Esophagus squamous epithelium (tissue), 5 donors: ENCODE measurements around the gene FILIP1L. TPM values are rescaled to one million over a fixed set of nuclear protein-coding genes. Genes with fewer than 3 reads are reported as not detected.
A peak's percentile ranks its signal among the peaks of the same experiment; 100 is the strongest.

ENCODE experiments used
- DNase-seq: peaks from one replicate; lab custom pipeline; 2025; lab: John Stamatoyannopoulos, UW
- H3K27ac ChIP-seq, 4 donors: fragments of 200-600 bp; sonication (generic); one replicate each; pipeline ENCODE4 v1.5.1; 2016 to 2019; ENCODE audit warnings: mild to moderate bottlenecking in 1 of 4
- H3K27me3 ChIP-seq, 4 donors: fragments of 200-600 bp; sonication (generic); 1 replicate in 3 of 4; 2 replicates in 1 of 4; pipeline versions ENCODE4 v1.5.1 to v1.6.0; 2017 to 2021; ENCODE audit warnings: antibody characterized with exemption in 1 of 4
- H3K36me3 ChIP-seq, 3 donors: fragments of 200-600 bp; sonication (generic); one replicate each; pipeline ENCODE4 v1.5.1; 2016 to 2019
- H3K4me1 ChIP-seq, 3 donors: fragments of 200-600 bp; sonication (generic); one replicate each; pipeline ENCODE4 v1.5.1; 2017 to 2019
- H3K4me3 ChIP-seq, 4 donors: fragments of 200-600 bp; sonication (generic); 1 replicate in 3 of 4; 2 replicates in 1 of 4; pipeline ENCODE4 v1.5.1; 2016 to 2019; ENCODE audit warnings: mild to moderate bottlenecking in 2 of 4, moderate library complexity in 1 of 4
- H3K9me3 ChIP-seq, 3 donors: fragments of 200-600 bp; sonication (generic); one replicate each; pipeline ENCODE4 v1.5.1; 2016 to 2019
- CTCF ChIP-seq, 6 experiments: fragments of 450-650 bp in 4 of 6; fragments of 200-600 bp in 2 of 6; sonication (generic) in 2 of 6; IDR thresholded peaks; one replicate each; pipeline ENCODE4 v1.5.1; 2016 to 2019; ENCODE audit warnings: antibody characterized with exemption in 6 of 6, mild to moderate bottlenecking in 4 of 6, moderate library complexity in 4 of 6
- POLR2A ChIP-seq, 4 donors: fragments of 450-650 bp; IDR thresholded peaks; one replicate each; pipeline ENCODE4 v1.6.1; 2017; ENCODE audit warnings: antibody characterized with exemption in 4 of 4, mild to moderate bottlenecking in 4 of 4, moderate library complexity in 3 of 4
- WGBS, 2 donors: methylation state at CpG; one replicate each; pipeline ENCODE4 v1.1.5; 2018; 5-methylcytosine and 5-hydroxymethylcytosine counted together
- intact Hi-C: fragments of 100-400 bp; cut with DNase I; formaldehyde crosslinking; loops from one replicate; pipeline ENCODE4 v1.15.0; 2022
- total RNA-seq, 4 donors: library from RNA; depleted of rRNA; stranded (reverse); fragments of >200 nt; gene quantifications; one replicate each; pipeline ENCODE4 v1.1.0, GENCODE V29; 2016
- donor health status: DM: yes; HTN: yes; CAD: no.

The FILIP1L gene
- total RNA-seq, 4 donors from 2014 or later: 2.5 to 23.5 (median 10.7) TPM

- no peaks in the 10 kb centered on the region for H3K36me3 ChIP-seq
- H3K4me1 ChIP-seq: peaks cover 7 to 33% (median 16%) of the 10 kb centered on the region in 3 donors
- TF ChIP-seq CTCF (IDR thresholded peaks at IDR 0.05): no peak
- TF ChIP-seq POLR2A (IDR thresholded peaks at IDR 0.05): no peak
- WGBS, 2 donors: 68 to 81% methylated on average over 4 of the region's 4 CpGs
- no peak overlapping the region for H3K4me3 ChIP-seq
- no peaks in the 10 kb centered on the region for H3K9me3 ChIP-seq
- H3K27me3 ChIP-seq: no peaks in the 10 kb centered on the region
- peak overlapping the region in 3 of 4 donors; percentile 4 to 23 (median 11) for H3K27ac ChIP-seq
- DNase-seq: no peak
- intact Hi-C loops: loop anchor here (10.0 kb wide), 1 partner anchor 179 kb away; no protein-coding TSS in a partner anchor
These were observed 38.2 kb downstream of the FILIP1L start for GRCh38 chr3:100075851-100076730.

- WGBS, 2 donors: 88 to 89% methylated on average over 4 of the region's 4 CpGs
- Histone ChIP-seq H3K4me1 (peaks cover 7 to 41% (median 19%) of the 10 kb centered on the region in 3 donors), H3K4me3 (no peak overlapping the region), H3K9me3 (no peaks in the 10 kb centered on the region), H3K36me3 (no peaks in the 10 kb centered on the region), H3K27ac (peak overlapping the region in 2 of 4 donors; percentile 7 to 23), H3K27me3 (no peaks in the 10 kb centered on the region)
- TF ChIP-seq POLR2A (IDR thresholded peaks at IDR 0.05): no peak
- DNase-seq: no peak
- intact Hi-C loops: loop anchor here (10.0 kb wide), 1 partner anchor 180 kb away; no protein-coding TSS in a partner anchor
These were observed 39.1 kb downstream of the FILIP1L start for GRCh38 chr3:100075196-100075595.

DNA sequence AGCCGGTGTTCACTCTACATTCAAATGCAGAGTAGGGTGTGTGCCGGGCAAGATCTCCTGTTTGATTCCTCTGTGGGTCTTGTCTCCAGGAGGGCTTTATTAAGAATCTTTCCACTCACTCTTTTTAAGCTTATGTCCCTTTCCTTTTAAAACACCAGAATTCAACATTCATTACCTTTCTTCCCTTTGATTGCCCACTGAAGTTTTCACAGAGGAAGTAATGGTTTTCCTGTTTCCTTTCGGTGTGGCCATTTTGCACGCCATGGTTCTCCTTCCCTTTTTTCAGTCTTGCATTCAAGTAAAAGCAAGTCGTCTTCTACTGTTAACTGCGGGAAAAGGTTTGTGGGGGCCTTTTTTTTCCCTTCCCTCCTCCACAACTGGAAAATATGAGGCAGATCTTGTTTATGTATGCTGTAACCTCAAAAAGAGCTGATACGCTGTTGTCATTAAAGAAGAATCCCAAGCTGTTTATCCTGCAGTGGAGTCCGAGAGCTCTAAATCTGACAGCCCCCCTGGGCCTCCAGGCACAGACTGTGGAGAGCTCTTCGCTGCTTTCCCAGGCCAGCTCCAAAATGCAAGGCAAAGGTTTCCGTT, 40.5 kb downstream of the FILIP1L start:
- peak overlapping the region; percentile 26 to 81 (median 69) for H3K27ac ChIP-seq
- no peaks in the 10 kb centered on the region for H3K36me3 ChIP-seq
- peaks cover 7 to 51% (median 19%) of the 10 kb centered on the region in 3 donors for H3K4me1 ChIP-seq
- TF ChIP-seq CTCF (IDR thresholded peaks at IDR 0.05) (no peak), POLR2A (IDR thresholded peaks at IDR 0.05) (no peak)
- H3K9me3 ChIP-seq: no peaks in the 10 kb centered on the region
- WGBS, 2 donors: 37 to 68% methylated on average over 10 of the region's 10 CpGs
- no peak for DNase-seq
- intact Hi-C loops: loop anchor here (10.0 kb wide), 1 partner anchor 181 kb away; no protein-coding TSS in a partner anchor
- peak overlapping the region in 1 of 4 donors; percentile 7 for H3K4me3 ChIP-seq
- no peaks in the 10 kb centered on the region for H3K27me3 ChIP-seq

DNA sequence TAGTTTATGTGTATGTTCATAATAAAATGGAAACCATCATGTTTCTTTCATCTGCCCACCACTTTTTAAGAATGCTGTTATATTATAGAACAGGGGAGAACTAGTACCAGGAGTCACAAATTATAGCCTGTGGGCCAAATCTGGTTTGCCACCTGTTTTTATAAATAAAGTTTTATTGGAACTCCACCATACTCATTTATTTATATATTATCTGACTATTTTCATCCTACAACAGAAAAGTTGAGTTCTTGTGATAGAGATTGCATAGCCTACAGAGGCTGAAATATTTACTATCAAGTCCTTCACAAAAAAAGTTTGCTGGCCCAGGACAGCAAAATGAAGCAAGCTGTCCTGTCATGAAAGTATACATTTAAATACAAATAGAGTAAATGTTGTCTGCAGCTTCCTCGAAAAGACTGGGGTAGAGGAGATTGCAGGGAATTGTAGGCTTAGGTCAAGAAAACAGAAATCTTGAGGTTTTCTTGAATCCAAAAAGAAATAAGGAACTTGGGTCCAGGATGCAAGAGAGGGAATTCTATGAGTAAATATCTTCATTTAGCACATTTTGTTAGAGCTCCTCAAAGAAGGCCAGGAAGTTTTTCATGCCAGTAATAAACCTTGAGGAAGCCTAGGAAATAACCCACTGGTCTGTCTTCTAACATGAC, 41.1 kb downstream of the FILIP1L start:
- TF ChIP-seq POLR2A (IDR thresholded peaks at IDR 0.05) (no peak), CTCF (IDR thresholded peaks at IDR 0.05) (no peak)
- intact Hi-C loops: loop anchor here (10.0 kb wide), 1 partner anchor 182 kb away; no protein-coding TSS in a partner anchor
- no peaks in the 10 kb centered on the region for H3K36me3 ChIP-seq
- DNase-seq: no peak
- H3K4me3 ChIP-seq: peak overlapping the region in 1 of 4 donors; percentile 7
- H3K27me3 ChIP-seq: no peaks in the 10 kb centered on the region
- WGBS, 2 donors: 63 to 71% methylated on average over 1 of the region's 1 CpG
- H3K27ac ChIP-seq: peak overlapping the region; percentile 26 to 81 (median 69)
- H3K9me3 ChIP-seq: no peaks in the 10 kb centered on the region
- H3K4me1 ChIP-seq: peaks cover 7 to 55% (median 19%) of the 10 kb centered on the region in 3 donors

- H3K36me3 ChIP-seq: no peaks in the 10 kb centered on the region
- H3K9me3 ChIP-seq: no peaks in the 10 kb centered on the region
- H3K27me3 ChIP-seq: no peaks in the 10 kb centered on the region
- H3K4me1 ChIP-seq: peaks cover 7 to 55% (median 19%) of the 10 kb centered on the region in 3 donors
- DNase-seq: no peak
- TF ChIP-seq POLR2A (IDR thresholded peaks at IDR 0.05) (no peak), CTCF (IDR thresholded peaks at IDR 0.05) (no peak)
- H3K4me3 ChIP-seq: no peak overlapping the region
- WGBS, 2 donors: 72 to 82% methylated on average over 2 to 3 of the region's 3 CpGs
- peak overlapping the region in 2 of 4 donors; percentile 33 to 70 for H3K27ac ChIP-seq
- intact Hi-C loops: loop anchor here (10.0 kb wide), 1 partner anchor 182 kb away; no protein-coding TSS in a partner anchor
These were observed 41.8 kb downstream of the FILIP1L start for GRCh38 chr3:100072326-100073048.
